ENCODE measurements around the gene SEZ6.

The SEZ6 gene

DNA sequence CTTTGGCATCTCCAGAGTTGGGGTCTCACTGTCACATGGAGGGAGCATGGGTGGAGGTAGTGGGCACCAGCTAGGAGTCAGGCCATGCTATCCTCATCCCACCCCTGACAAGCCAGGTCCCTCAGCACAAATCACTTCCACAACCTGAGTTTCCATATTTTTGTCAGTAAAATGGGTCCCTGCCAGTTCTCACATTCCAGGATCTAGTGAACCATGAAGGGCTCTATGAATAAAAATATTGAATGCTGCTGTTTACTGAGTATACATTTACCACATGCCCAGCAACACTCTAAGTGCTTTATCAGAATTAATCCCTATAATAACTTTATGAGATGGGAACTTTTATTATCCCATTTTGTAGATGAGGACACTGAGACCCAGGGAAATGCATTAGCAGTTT is 16.8 kb downstream of the SEZ6 start:
- Histone ChIP-seq H3K36me3 (ENCODE audit: control insufficient read depth, insufficient read depth, low read length) (no peaks in the 10 kb centered on the region), H3K9ac (ENCODE audit: low read length) (no peak overlapping the region), H2BK5ac (ENCODE audit: low read length) (no peak overlapping the region), H3K4me1 (ENCODE audit: control insufficient read depth, low read depth, low read length) (no peaks in the 10 kb centered on the region), H2AK5ac (ENCODE audit: low read length) (no peak overlapping the region), H3K18ac (ENCODE audit: low read length) (no peak overlapping the region), H3K4me2 (ENCODE audit: low read length) (no peak overlapping the region), H3K27me3 (ENCODE audit: insufficient read depth, low read length, poor library complexity) (no peaks in the 10 kb centered on the region), H3K79me2 (ENCODE audit: control insufficient read depth, insufficient read depth, low read length) (no peaks in the 10 kb centered on the region), H4K8ac (ENCODE audit: low read depth, low read length) (no peak overlapping the region), H3K23ac (ENCODE audit: low read length) (no peak overlapping the region), H3K79me1 (ENCODE audit: low read length) (no peaks in the 10 kb centered on the region), H3K27ac (ENCODE audit: low read depth, low read length) (no peak overlapping the region), H2BK15ac (replicated peaks; ENCODE audit: low read depth) (no peak overlapping the region), H3K4me3 (ENCODE audit: low read length) (no peak overlapping the region), H3K4ac (ENCODE audit: low read depth, low read length) (no peak overlapping the region), H4K5ac (ENCODE audit: low read length) (no peak overlapping the region), H2BK120ac (ENCODE audit: low read depth, low read length) (no peak overlapping the region), H3K56ac (ENCODE audit: low read length) (no peak overlapping the region)
- no peak for DNase-seq

DNA sequence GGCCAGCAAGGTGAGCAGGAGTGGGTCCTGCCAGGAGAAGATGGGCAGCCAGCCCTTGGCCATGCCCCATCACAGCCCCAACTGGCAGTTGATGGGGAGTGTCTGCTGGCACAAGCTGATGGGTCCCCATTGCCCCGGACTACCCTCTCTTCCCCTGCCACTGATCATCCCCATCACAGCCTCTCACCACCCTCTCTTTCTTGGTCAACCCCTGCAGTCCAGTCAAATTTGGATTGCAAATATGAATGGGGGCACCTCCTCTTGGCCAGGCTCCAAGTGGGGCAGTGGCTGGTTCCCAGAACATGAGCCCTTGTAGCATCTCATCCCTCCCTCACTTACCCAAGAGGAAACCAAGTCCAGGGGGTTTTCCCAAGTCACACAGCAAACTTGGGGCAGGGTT is 17.4 kb downstream of the SEZ6 start:
- Histone ChIP-seq H2BK15ac (replicated peaks; ENCODE audit: low read depth) (no peak overlapping the region), H2BK5ac (ENCODE audit: low read length) (no peak overlapping the region), H3K4me3 (ENCODE audit: low read length) (no peak overlapping the region), H3K36me3 (ENCODE audit: control insufficient read depth, insufficient read depth, low read length) (no peaks in the 10 kb centered on the region), H4K8ac (ENCODE audit: low read depth, low read length) (no peak overlapping the region), H3K27me3 (ENCODE audit: insufficient read depth, low read length, poor library complexity) (no peaks in the 10 kb centered on the region), H3K79me2 (ENCODE audit: control insufficient read depth, insufficient read depth, low read length) (no peaks in the 10 kb centered on the region), H3K79me1 (ENCODE audit: low read length) (no peaks in the 10 kb centered on the region), H3K27ac (ENCODE audit: low read depth, low read length) (no peak overlapping the region), H3K23ac (ENCODE audit: low read length) (no peak overlapping the region), H3K4ac (ENCODE audit: low read depth, low read length) (no peak overlapping the region), H3K4me2 (ENCODE audit: low read length) (no peak overlapping the region), H4K5ac (ENCODE audit: low read length) (no peak overlapping the region), H3K4me1 (ENCODE audit: control insufficient read depth, low read depth, low read length) (peaks cover 2% of the 10 kb centered on the region), H3K18ac (ENCODE audit: low read length) (no peak overlapping the region), H2AK5ac (ENCODE audit: low read length) (no peak overlapping the region), H2BK120ac (ENCODE audit: low read depth, low read length) (no peak overlapping the region), H3K9ac (ENCODE audit: low read length) (no peak overlapping the region), H3K56ac (ENCODE audit: low read length) (no peak overlapping the region)
- DNase-seq, result no peak
- WGBS (ENCODE audit: extremely low coverage, insufficient coverage, low lambda C conversion rate), result no CpG with 5 or more reads among the region's 1 CpG

DNA sequence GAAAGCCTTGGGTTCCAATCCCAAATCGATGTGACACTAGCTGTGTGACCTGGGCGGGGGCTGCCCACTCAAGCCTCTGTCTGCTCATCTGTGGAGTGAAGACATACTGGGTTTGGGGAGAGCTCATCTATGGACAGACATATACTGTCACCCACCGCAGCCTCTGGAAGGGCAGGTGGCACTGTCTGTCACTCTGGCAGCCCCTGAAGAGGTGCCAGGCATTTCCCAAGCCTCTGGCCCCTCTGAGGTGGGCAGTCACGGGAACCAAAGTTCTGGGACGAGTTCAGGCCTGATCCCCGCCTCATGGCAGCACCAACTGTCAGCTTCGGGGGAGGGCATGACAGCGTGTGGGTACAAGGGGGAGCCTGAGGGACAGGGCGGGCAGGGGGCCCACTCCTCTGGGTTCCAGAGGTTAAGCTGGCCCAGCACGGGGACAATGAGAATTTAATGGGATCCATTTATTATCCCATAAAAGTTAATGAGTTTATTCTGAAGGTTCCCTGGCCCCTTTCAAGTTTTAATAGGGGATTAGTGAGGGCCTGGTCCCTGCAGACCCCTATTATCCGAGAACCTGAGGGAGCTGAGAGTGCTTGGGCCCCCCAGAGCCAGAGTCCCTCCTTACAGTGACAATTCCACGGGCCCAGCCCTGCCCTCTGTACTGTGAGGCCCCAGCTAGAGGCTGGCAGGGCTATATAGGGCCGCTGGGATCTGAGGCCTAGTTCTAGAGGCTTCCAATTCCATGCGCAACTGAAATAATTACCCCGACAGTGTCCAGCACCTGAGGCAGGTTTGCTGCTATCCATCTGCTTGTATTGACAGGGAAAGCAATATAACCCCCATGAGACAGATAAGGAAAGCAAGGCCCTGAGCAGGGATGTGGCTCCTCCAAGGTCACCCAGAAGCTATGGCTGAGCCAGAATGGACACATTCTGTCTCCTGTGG is 18.8 kb downstream of the SEZ6 start:
- Histone ChIP-seq H3K79me2 (ENCODE audit: control insufficient read depth, insufficient read depth, low read length) (no peaks in the 10 kb centered on the region), H3K4ac (ENCODE audit: low read depth, low read length) (no peak overlapping the region), H3K56ac (ENCODE audit: low read length) (no peak overlapping the region), H4K8ac (ENCODE audit: low read depth, low read length) (no peak overlapping the region), H3K23ac (ENCODE audit: low read length) (peak overlapping the region; percentile 68), H4K5ac (ENCODE audit: low read length) (no peak overlapping the region), H3K27ac (ENCODE audit: low read depth, low read length) (no peak overlapping the region), H3K79me1 (ENCODE audit: low read length) (no peaks in the 10 kb centered on the region), H2BK120ac (ENCODE audit: low read depth, low read length) (no peak overlapping the region), H3K4me3 (ENCODE audit: low read length) (no peak overlapping the region), H3K9ac (ENCODE audit: low read length) (no peak overlapping the region), H3K18ac (ENCODE audit: low read length) (no peak overlapping the region), H2BK5ac (ENCODE audit: low read length) (no peak overlapping the region), H3K27me3 (ENCODE audit: insufficient read depth, low read length, poor library complexity) (no peaks in the 10 kb centered on the region), H2BK15ac (replicated peaks; ENCODE audit: low read depth) (no peak overlapping the region), H3K4me2 (ENCODE audit: low read length) (no peak overlapping the region), H3K36me3 (ENCODE audit: control insufficient read depth, insufficient read depth, low read length) (no peaks in the 10 kb centered on the region), H2AK5ac (ENCODE audit: low read length) (no peak overlapping the region), H3K4me1 (ENCODE audit: control insufficient read depth, low read depth, low read length) (peaks cover 5% of the 10 kb centered on the region)
- WGBS (ENCODE audit: extremely low coverage, insufficient coverage, low lambda C conversion rate), result no CpG with 5 or more reads among the region's 15 CpGs
- no peak for DNase-seq

DNA sequence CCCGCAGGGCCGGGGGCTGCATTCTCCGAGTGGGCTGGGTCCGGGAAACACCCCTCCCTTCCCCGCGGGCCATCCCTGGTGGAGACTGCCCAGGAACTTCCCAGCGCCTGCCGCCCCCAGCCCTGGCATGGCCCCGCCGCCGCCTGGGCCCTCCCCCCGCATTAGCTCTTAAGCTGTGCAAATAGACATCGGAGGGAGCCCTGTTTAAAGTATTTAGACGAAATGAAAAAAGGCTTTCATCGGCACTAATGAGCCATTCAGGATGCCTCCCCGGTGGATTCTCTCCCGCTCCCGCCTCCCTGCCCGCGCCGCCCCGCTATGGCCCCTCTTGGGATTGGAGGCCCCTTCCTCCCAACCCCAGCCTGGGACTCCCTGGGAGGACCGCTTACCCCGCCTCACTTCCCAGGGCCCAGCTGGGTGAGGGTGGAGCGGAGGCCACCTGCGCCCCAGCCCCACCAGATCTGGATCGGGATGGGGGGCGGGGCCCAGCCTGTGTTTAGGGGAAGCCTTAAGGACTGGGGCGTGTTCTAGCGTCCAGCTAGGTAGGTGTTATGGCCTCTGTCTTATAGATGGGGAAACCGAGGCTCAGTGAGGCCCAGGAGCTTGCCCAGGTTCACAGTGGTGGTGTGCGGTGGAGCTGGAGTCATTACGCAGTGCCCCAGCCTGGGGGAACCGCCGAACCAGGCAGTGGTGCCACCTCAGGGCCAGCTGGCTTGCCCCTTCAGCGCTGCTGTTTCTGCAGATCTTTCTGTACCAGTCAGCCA is 19.7 kb downstream of the SEZ6 start:
- no peak overlapping the region for H2BK120ac ChIP-seq (ENCODE audit: low read depth, low read length)
- H3K79me2 ChIP-seq (ENCODE audit: control insufficient read depth, insufficient read depth, low read length), result no peaks in the 10 kb centered on the region
- H3K36me3 ChIP-seq (ENCODE audit: control insufficient read depth, insufficient read depth, low read length), result no peaks in the 10 kb centered on the region
- WGBS (ENCODE audit: extremely low coverage, insufficient coverage, low lambda C conversion rate), result no CpG with 5 or more reads among the region's 36 CpGs
- DNase-seq, result peak; percentile 43
- H3K23ac ChIP-seq (ENCODE audit: low read length), result no peak overlapping the region
- no peak overlapping the region for H3K27ac ChIP-seq (ENCODE audit: low read depth, low read length)
- peak overlapping the region; percentile 27 for H3K56ac ChIP-seq (ENCODE audit: low read length)
- no peak overlapping the region for H4K5ac ChIP-seq (ENCODE audit: low read length)
- no peak overlapping the region for H3K4ac ChIP-seq (ENCODE audit: low read depth, low read length)
- H3K4me1 ChIP-seq (ENCODE audit: control insufficient read depth, low read depth, low read length), result peaks cover 5% of the 10 kb centered on the region
- no peak overlapping the region for H3K4me3 ChIP-seq (ENCODE audit: low read length)
- no peak overlapping the region for H4K8ac ChIP-seq (ENCODE audit: low read depth, low read length)
- no peak overlapping the region for H2AK5ac ChIP-seq (ENCODE audit: low read length)
- H3K4me2 ChIP-seq (ENCODE audit: low read length), result peak overlapping the region; percentile 9
- H2BK5ac ChIP-seq (ENCODE audit: low read length), result no peak overlapping the region
- no peak overlapping the region for H3K9ac ChIP-seq (ENCODE audit: low read length)
- H2BK15ac ChIP-seq (replicated peaks; ENCODE audit: low read depth), result no peak overlapping the region
- H3K79me1 ChIP-seq (ENCODE audit: low read length), result no peaks in the 10 kb centered on the region
- H3K27me3 ChIP-seq (ENCODE audit: insufficient read depth, low read length, poor library complexity), result no peaks in the 10 kb centered on the region
- H3K18ac ChIP-seq (ENCODE audit: low read length), result no peak overlapping the region

DNA sequence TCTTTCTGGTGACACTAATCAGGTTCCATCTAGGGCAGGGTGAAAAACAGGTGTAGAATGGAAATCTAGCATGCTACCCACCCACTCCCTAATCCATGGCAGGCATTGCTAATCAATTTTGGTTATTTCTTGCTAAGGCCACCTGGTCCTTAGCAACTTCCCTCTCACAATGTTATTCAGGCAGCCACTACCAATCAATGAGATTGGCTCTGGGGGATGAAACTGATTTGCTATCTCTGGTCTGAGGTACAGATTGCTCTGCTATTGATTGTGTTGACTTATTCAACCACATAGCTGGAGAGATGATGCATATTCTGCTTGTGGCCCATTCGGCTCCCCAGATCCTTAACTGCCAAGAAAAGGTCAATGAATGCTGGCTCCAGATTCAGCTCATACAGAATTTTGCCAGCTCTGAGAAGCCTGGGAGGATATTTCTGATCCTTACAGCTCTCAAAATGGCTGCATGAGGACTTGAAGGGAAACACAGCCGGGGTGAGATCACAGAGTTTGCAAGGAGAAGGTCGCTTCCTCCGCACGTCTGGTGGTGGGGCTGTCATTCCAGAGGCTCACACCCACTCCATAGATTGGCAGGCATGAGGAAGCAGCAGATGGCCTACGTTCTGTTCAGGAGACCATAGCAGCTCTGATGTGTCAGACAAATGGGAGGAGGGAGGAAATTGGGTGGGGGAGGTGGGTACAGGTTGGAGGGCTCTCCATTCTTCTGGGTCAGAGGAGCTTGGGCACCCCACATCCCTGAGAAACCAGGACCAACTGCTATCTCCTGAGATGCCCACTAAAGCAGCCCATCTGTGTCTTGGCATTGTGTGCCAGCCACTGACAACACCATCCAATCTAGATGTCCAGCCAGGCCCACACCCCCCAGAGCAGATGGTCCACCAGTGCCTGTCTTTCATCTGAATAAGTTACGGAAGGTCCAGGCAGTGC is 22.3 kb downstream of the SEZ6 start:
- Histone ChIP-seq H3K79me2 (ENCODE audit: control insufficient read depth, insufficient read depth, low read length) (no peaks in the 10 kb centered on the region), H3K56ac (ENCODE audit: low read length) (peak overlapping the region; percentile 10), H3K18ac (ENCODE audit: low read length) (peak overlapping the region; percentile 19), H2BK120ac (ENCODE audit: low read depth, low read length) (no peak overlapping the region), H3K4ac (ENCODE audit: low read depth, low read length) (no peak overlapping the region), H3K4me2 (ENCODE audit: low read length) (no peak overlapping the region), H3K23ac (ENCODE audit: low read length) (no peak overlapping the region), H3K36me3 (ENCODE audit: control insufficient read depth, insufficient read depth, low read length) (no peaks in the 10 kb centered on the region), H4K8ac (ENCODE audit: low read depth, low read length) (no peak overlapping the region), H3K79me1 (ENCODE audit: low read length) (no peaks in the 10 kb centered on the region), H3K4me1 (ENCODE audit: control insufficient read depth, low read depth, low read length) (peaks cover 5% of the 10 kb centered on the region), H4K5ac (ENCODE audit: low read length) (no peak overlapping the region), H2AK5ac (ENCODE audit: low read length) (no peak overlapping the region), H2BK5ac (ENCODE audit: low read length) (peak overlapping the region; percentile 52), H3K27me3 (ENCODE audit: insufficient read depth, low read length, poor library complexity) (no peaks in the 10 kb centered on the region), H3K9ac (ENCODE audit: low read length) (no peak overlapping the region), H2BK15ac (replicated peaks; ENCODE audit: low read depth) (no peak overlapping the region), H3K27ac (ENCODE audit: low read depth, low read length) (peak overlapping the region; percentile 9), H3K4me3 (ENCODE audit: low read length) (no peak overlapping the region)
- WGBS (ENCODE audit: extremely low coverage, insufficient coverage, low lambda C conversion rate), result no CpG with 5 or more reads among the region's 7 CpGs
- DNase-seq, result peak; percentile 90

All from mesendoderm (in vitro differentiated cells).